A673 (cell line): ENCODE measurements around the gene FDX1. TPM values are rescaled to one million over a fixed set of nuclear protein-coding genes. Genes with fewer than 3 reads are reported as not detected.

ENCODE experiments used
- BruUV-seq: library from RNA; stranded (reverse); fragments of 400-500 nt; replicated peaks from 2 replicates; lab custom pipeline; 2021; lab: Mats Ljungman, UMichigan
- CTCF ChIA-PET: fragments of 300-600 bp; sonication (Branson Sonifier 250); formaldehyde crosslinking; loops from one replicate; lab custom pipeline; 2022; ENCODE audit warnings: antibody characterized with exemption; lab: Charles Lee
- POLR2A ChIA-PET: fragments of 300-600 bp; sonication (Branson Sonifier 250); formaldehyde crosslinking; loops from one replicate; lab custom pipeline; 2022; ENCODE audit warnings: antibody characterized with exemption; ENCODE audit not compliant: low non-redundant PET; lab: Charles Lee
- DNase-seq: peaks from one replicate; pipeline ENCODE4 v3.0.0-alpha.2; 2015; ENCODE audit warnings: low spot score
- H3K27ac ChIP-seq: fragments of 200-600 bp; sonication (generic); 2 replicates; pipeline ENCODE4 v1.5.1; 2016; ENCODE audit warnings: mixed run types, low read depth, mild to moderate bottlenecking, mixed read lengths, antibody characterized with exemption, low read length; ENCODE audit not compliant: poor library complexity, severe bottlenecking
- H3K27me3 ChIP-seq: fragments of 200-600 bp; sonication (generic); replicated peaks from 2 replicates; pipeline ENCODE4 v1.6.1; 2017; ENCODE audit warnings: mixed run types, low read depth, mild to moderate bottlenecking, mixed read lengths, antibody characterized with exemption, low read length; ENCODE audit not compliant: insufficient read depth, poor library complexity
- H3K36me3 ChIP-seq: fragments of 200-600 bp; sonication (generic); 2 replicates; pipeline ENCODE4 v1.6.1; 2016; ENCODE audit warnings: mixed run types, mild to moderate bottlenecking, mixed read lengths, antibody characterized with exemption, low read length; ENCODE audit not compliant: insufficient read depth, poor library complexity, severe bottlenecking
- H3K4me1 ChIP-seq: fragments of 200-600 bp; sonication (generic); 2 replicates; pipeline ENCODE4 v1.6.1; 2017; ENCODE audit warnings: mixed run types, mild to moderate bottlenecking, mixed read lengths, antibody characterized with exemption, low read length; ENCODE audit not compliant: insufficient read depth, poor library complexity, severe bottlenecking
- H3K4me3 ChIP-seq: fragments of 200-600 bp; sonication (generic); 2 replicates; pipeline ENCODE4 v1.5.1; 2016; ENCODE audit warnings: low read depth, mixed run types, mild to moderate bottlenecking, mixed read lengths, low read length; ENCODE audit not compliant: poor library complexity, severe bottlenecking
- H3K9me3 ChIP-seq: fragments of 200-600 bp; sonication (generic); 2 replicates; pipeline ENCODE4 v1.6.1; 2016; ENCODE audit warnings: mixed run types, low read depth, mild to moderate bottlenecking, mixed read lengths, antibody characterized with exemption, low read length; ENCODE audit not compliant: poor library complexity, severe bottlenecking
- EZH2 ChIP-seq: fragments of 200-600 bp; sonication (generic); IDR thresholded peaks from 2 replicates; pipeline ENCODE4 v1.6.1; 2017; ENCODE audit warnings: borderline replicate concordance, low read depth, mild to moderate bottlenecking, mixed read lengths, antibody characterized with exemption, low read length; ENCODE audit not compliant: poor library complexity, severe bottlenecking
- intact Hi-C: fragments of 100-400 bp; cut with micrococcal nuclease; formaldehyde crosslinking; loops from one replicate; pipeline ENCODE4 v1.10.0; 2022; ENCODE audit not compliant: unreplicated experiment
- total RNA-seq: library from RNA; stranded (reverse); gene quantifications from 2 replicates; pipeline ENCODE4 v1.2.3, GENCODE V29; 2021
- TF ChIP-seq, protein P1 (sequence below): fragments of 300-800, 200-600 bp; sonication (generic); conservative IDR thresholded peaks from 2 replicates; pipeline ENCODE4 v1.5.1; 2017; ENCODE audit warnings: low read depth, mild to moderate bottlenecking, antibody characterized with exemption, low read length, moderate library complexity, mixed read lengths

Gene FDX1
- total RNA-seq, 1 experiment from 2014 or later = 62.3 TPM

GRCh38 chr11:110428956-110429730, 605 bp upstream of the FDX1 start:
- POLR2A ChIA-PET = interaction anchor here (0.6 kb wide), 2 partner anchors 250 to 482 kb away, joined by 3 to 4 read pairs; no protein-coding TSS in a partner anchor

GRCh38 chr11:110430267-110431050, 711 bp downstream of the FDX1 start:
- Histone ChIP-seq H3K27me3 (no peaks in the 10 kb centered on the region), H3K4me3 (peak overlapping the region; percentile 91), H3K9me3 (no peaks in the 10 kb centered on the region), H3K4me1 (peaks cover 51% of the 10 kb centered on the region), H3K36me3 (no peaks in the 10 kb centered on the region), H3K27ac (peak overlapping the region; percentile 93)
- ChIA-PET CTCF (interaction anchor here (0.5 to 1.0 kb wide), 2 partner anchors 226 to 229 kb away, joined by 3 to 6 read pairs; no protein-coding TSS in a partner anchor), POLR2A (no interaction called here)
- no peak for TF ChIP-seq EZH2
- TF ChIP-seq, protein P1, sequence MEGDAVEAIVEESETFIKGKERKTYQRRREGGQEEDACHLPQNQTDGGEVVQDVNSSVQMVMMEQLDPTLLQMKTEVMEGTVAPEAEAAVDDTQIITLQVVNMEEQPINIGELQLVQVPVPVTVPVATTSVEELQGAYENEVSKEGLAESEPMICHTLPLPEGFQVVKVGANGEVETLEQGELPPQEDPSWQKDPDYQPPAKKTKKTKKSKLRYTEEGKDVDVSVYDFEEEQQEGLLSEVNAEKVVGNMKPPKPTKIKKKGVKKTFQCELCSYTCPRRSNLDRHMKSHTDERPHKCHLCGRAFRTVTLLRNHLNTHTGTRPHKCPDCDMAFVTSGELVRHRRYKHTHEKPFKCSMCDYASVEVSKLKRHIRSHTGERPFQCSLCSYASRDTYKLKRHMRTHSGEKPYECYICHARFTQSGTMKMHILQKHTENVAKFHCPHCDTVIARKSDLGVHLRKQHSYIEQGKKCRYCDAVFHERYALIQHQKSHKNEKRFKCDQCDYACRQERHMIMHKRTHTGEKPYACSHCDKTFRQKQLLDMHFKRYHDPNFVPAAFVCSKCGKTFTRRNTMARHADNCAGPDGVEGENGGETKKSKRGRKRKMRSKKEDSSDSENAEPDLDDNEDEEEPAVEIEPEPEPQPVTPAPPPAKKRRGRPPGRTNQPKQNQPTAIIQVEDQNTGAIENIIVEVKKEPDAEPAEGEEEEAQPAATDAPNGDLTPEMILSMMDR = no peak
- no peak for DNase-seq
- no TSS peak for BruUV-seq
- intact Hi-C loops = loop anchor here (2.0 to 5.0 kb wide), 4 partner anchors 33 to 583 kb away; partner anchors contain the start of gene RDX

More at GRCh38 chr11:110428956-110429730, 605 bp upstream of the FDX1 start:
- Histone ChIP-seq H3K4me1 (peaks cover 38% of the 10 kb centered on the region), H3K36me3 (no peaks in the 10 kb centered on the region), H3K27ac (peak overlapping the region; percentile 93), H3K4me3 (peak overlapping the region; percentile 91), H3K9me3 (no peaks in the 10 kb centered on the region), H3K27me3 (no peaks in the 10 kb centered on the region)
- BruUV-seq = no TSS peak
- intact Hi-C loops = no loop called here
- CTCF ChIA-PET = interaction anchor here (0.6 to 0.8 kb wide), 4 partner anchors 15 to 241 kb away, joined by 3 to 7 read pairs (median 3); no protein-coding TSS in a partner anchor
- DNase-seq = no peak
- TF ChIP-seq EZH2 = no peak
- TF ChIP-seq, protein P1 = no peak

- Histone ChIP-seq H3K4me1 (peaks cover 51% of the 10 kb centered on the region), H3K27me3 (no peaks in the 10 kb centered on the region), H3K4me3 (peak overlapping the region; percentile 91), H3K36me3 (peaks cover 6% of the 10 kb centered on the region), H3K9me3 (no peaks in the 10 kb centered on the region), H3K27ac (peak overlapping the region; percentile 93)
- intact Hi-C loops = loop anchor here (2.0 to 5.0 kb wide), 4 partner anchors 34 to 584 kb away; partner anchors contain the start of gene RDX
- CTCF ChIA-PET = interaction anchor here (0.5 to 1.0 kb wide), 2 partner anchors 227 to 230 kb away, joined by 3 to 6 read pairs; no protein-coding TSS in a partner anchor
- POLR2A ChIA-PET = no interaction called here
- DNase-seq = peak; percentile 39
- TF ChIP-seq, protein P1 = no peak
- no peak for TF ChIP-seq EZH2
- BruUV-seq = TSS peak; percentile 43
These were observed 1.4 kb downstream of the FDX1 start for GRCh38 chr11:110431051-110431672.
